ENCODE results near the gene MAD1L1.
A peak's percentile ranks its signal among the peaks of the same experiment; 100 is the strongest.

The MAD1L1 gene

DNA sequence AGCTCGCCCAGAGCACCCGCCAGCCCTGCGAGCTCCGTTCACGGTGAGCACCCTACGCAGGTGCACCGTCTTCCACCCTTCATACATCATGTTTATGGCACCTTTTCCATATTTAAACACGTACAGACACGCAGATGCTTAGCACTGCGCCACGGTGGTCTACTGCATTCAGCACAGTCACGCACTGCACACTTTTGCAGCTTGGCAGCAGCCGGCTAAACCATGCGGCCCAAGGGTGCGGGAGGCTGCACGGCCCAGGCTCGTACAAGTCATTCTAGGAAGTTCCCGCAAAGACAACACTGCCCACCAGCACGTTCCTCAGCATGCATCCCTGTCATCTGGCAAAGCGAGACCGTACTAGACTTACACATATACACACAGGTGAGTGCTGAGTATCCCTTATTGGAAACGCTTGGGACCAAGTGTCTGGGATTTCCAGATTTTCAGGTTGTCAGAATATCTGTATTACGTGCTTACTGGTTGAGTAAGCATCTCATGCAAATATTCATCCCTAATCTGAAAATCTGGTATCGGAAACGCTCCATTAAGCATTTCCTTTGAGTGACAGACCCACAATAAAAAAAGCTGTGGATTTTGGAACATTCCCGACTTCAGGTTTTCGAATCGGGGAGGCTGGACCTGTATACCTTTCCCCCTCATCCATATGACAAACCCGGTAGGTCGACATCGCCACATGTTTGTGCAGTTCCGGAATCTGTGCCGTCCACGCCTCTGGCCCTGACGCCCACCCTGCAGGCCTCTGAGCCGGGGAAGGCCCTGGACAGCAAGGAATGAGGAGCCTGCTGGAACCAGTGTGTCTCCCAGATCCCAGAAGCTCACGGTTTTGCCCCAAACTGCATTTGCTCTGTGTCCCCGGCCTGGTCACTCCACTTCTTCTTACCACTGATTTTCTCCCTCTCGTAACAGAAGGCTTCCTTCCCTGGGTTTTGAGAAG lies 340.5 kb downstream of the MAD1L1 start:
- Mint-ChIP-seq H3K4me3 (no peak overlapping the region), H3K4me1 (peaks cover 13% of the 10 kb centered on the region), H3K27ac (no peak overlapping the region), H3K36me3 (ENCODE audit: low read depth) (peaks cover 16% of the 10 kb centered on the region), H3K9me3 (no peaks in the 10 kb centered on the region), H3K27me3 (ENCODE audit: low read depth, poor library complexity) (peaks cover 6% of the 10 kb centered on the region)
- TF ChIP-seq CTCF (IDR thresholded peaks at IDR 0.05), result no peak
- no peak for DNase-seq

GRCh38 chr7:1890289-1891235 lies 342.2 kb downstream of the MAD1L1 start:
- Mint-ChIP-seq H3K27ac (no peak overlapping the region), H3K4me3 (no peak overlapping the region), H3K9me3 (no peaks in the 10 kb centered on the region), H3K4me1 (peaks cover 8% of the 10 kb centered on the region), H3K27me3 (ENCODE audit: low read depth, poor library complexity) (peaks cover 3% of the 10 kb centered on the region), H3K36me3 (ENCODE audit: low read depth) (peaks cover 22% of the 10 kb centered on the region)
- DNase-seq, result no peak
- TF ChIP-seq CTCF (IDR thresholded peaks at IDR 0.05), result no peak

- peaks cover 3% of the 10 kb centered on the region for H3K27me3 Mint-ChIP-seq (ENCODE audit: low read depth, poor library complexity)
- H3K27ac Mint-ChIP-seq, result no peak overlapping the region
- no peaks in the 10 kb centered on the region for H3K9me3 Mint-ChIP-seq
- no peak for TF ChIP-seq CTCF (IDR thresholded peaks at IDR 0.05)
- no peak for DNase-seq
- peaks cover 12% of the 10 kb centered on the region for H3K4me1 Mint-ChIP-seq
- no peak overlapping the region for H3K4me3 Mint-ChIP-seq
- H3K36me3 Mint-ChIP-seq (ENCODE audit: low read depth), result peaks cover 22% of the 10 kb centered on the region
Observed at GRCh38 chr7:1889556-1890181, 343.1 kb downstream of the MAD1L1 start.

GRCh38 chr7:1889091-1889490 lies 343.7 kb downstream of the MAD1L1 start:
- Mint-ChIP-seq H3K4me1 (peaks cover 9% of the 10 kb centered on the region), H3K27me3 (ENCODE audit: low read depth, poor library complexity) (peaks cover 2% of the 10 kb centered on the region), H3K9me3 (no peaks in the 10 kb centered on the region), H3K4me3 (no peak overlapping the region), H3K36me3 (ENCODE audit: low read depth) (peaks cover 22% of the 10 kb centered on the region), H3K27ac (peak overlapping the region; percentile 61)
- no peak for DNase-seq
- no peak for TF ChIP-seq CTCF (IDR thresholded peaks at IDR 0.05)

- no peaks in the 10 kb centered on the region for H3K27me3 Mint-ChIP-seq (ENCODE audit: low read depth, poor library complexity)
- H3K9me3 Mint-ChIP-seq, result no peaks in the 10 kb centered on the region
- H3K36me3 Mint-ChIP-seq (ENCODE audit: low read depth), result peaks cover 22% of the 10 kb centered on the region
- TF ChIP-seq CTCF (IDR thresholded peaks at IDR 0.05), result no peak
- H3K27ac Mint-ChIP-seq, result no peak overlapping the region
- H3K4me1 Mint-ChIP-seq, result peaks cover 8% of the 10 kb centered on the region
- no peak for DNase-seq
- no peak overlapping the region for H3K4me3 Mint-ChIP-seq
Observed at GRCh38 chr7:1888425-1888824, 344.3 kb downstream of the MAD1L1 start.

Measured in nephron progenitor cell (in vitro differentiated cells).